GM12878 (cell line): ENCODE data around the gene MEIOB. TPM values are rescaled to one million over a fixed set of nuclear protein-coding genes. Genes with fewer than 3 reads are reported as not detected.

Experiments
- ATAC-seq: fragments of 200-7000 bp; cut with Tn5 transposase; 3 replicates; pipeline ENCODE4 v1.9.1; 2020; ENCODE audit warnings: mild to moderate bottlenecking, moderate library complexity
- BruUV-seq: library from RNA; stranded (reverse); fragments of 400-500 nt; replicated peaks from 2 replicates; lab custom pipeline; 2021; lab: Mats Ljungman, UMichigan
- CTCF ChIA-PET: fragments of 300-600 bp; sonication (Branson Sonifier 250); formaldehyde crosslinking; extraction: SDS; loops from one replicate; lab custom pipeline; 2021; ENCODE audit warnings: inconsistent platforms; lab: Yijun Ruan, JAX
- POLR2A ChIA-PET: fragments of 350-600 bp; formaldehyde crosslinking; extraction: SDS; loops from one replicate; lab custom pipeline; 2021; ENCODE audit warnings: inconsistent platforms; lab: Charles Lee
- RAD21 ChIA-PET: fragments of 300-600 bp; sonication (Branson Sonifier 250); formaldehyde crosslinking; loops from one replicate; lab custom pipeline; 2023; ENCODE audit warnings: antibody characterized with exemption; ENCODE audit not compliant: unreplicated experiment; lab: Charles Lee
- SMC1A ChIA-PET: fragments of 300-600 bp; sonication (Branson Sonifier 250); formaldehyde crosslinking; loops from one replicate; lab custom pipeline; 2023; ENCODE audit not compliant: unreplicated experiment, uncharacterized antibody; lab: Charles Lee
- DNase-seq: peaks from one replicate; pipeline ENCODE4 v3.0.0-alpha.2; 2011; ENCODE audit warnings: low read depth, low spot score
- FAIRE-seq: peaks from 3 replicates; lab custom pipeline; 2011; peaks lifted over from hg19 to GRCh38; lab: Jason Lieb, UNC
- H2AFZ ChIP-seq: 2 replicates; pipeline ENCODE4 v1.6.0; 2011; ENCODE audit warnings: low read depth, low read length, control low read depth; ENCODE audit not compliant: control insufficient read depth
- H3K27ac ChIP-seq: 2 replicates; pipeline ENCODE4 v1.5.1; 2011; ENCODE audit warnings: control low read depth; ENCODE audit not compliant: control insufficient read depth, insufficient read depth
- H3K27me3 ChIP-seq, 2 experiments: replicated peaks in 1 of 2; 2 replicates each; pipeline versions ENCODE4 v1.6.0 to v1.6.1; 2011; ENCODE audit warnings: low read length in 1 of 2; ENCODE audit not compliant: control insufficient read depth in 2 of 2, insufficient read depth in 2 of 2
- H3K36me3 ChIP-seq, 2 experiments: 2 replicates each; pipeline ENCODE4 v1.5.1; 2011; ENCODE audit warnings: low read length in 1 of 2; ENCODE audit not compliant: control insufficient read depth in 2 of 2, insufficient read depth in 2 of 2
- H3K4me1 ChIP-seq: 2 replicates; pipeline ENCODE4 v1.6.1; 2011; ENCODE audit warnings: mild to moderate bottlenecking, low read length, moderate library complexity, mixed read lengths; ENCODE audit not compliant: control insufficient read depth, insufficient read depth
- H3K4me2 ChIP-seq: 2 replicates; pipeline ENCODE4 v1.6.0; 2011; ENCODE audit warnings: control low read depth; ENCODE audit not compliant: control insufficient read depth, insufficient read depth
- H3K4me3 ChIP-seq: fragments of 200-600 bp; sonication (generic); 2 replicates; pipeline ENCODE4 v1.5.1; 2016
- H3K79me2 ChIP-seq: 2 replicates; pipeline ENCODE4 v1.6.0; 2011; ENCODE audit warnings: low read length; ENCODE audit not compliant: control insufficient read depth, insufficient read depth
- H3K9ac ChIP-seq: 2 replicates; pipeline ENCODE4 v1.8.0; 2011; ENCODE audit warnings: low read length, control low read depth, mixed read lengths; ENCODE audit not compliant: control insufficient read depth, insufficient read depth
- H3K9me3 ChIP-seq: replicated peaks from 3 replicates; pipeline ENCODE4 v1.5.1; 2011; ENCODE audit warnings: mild to moderate bottlenecking, low read length; ENCODE audit not compliant: control insufficient read depth, insufficient read depth
- H4K20me1 ChIP-seq: 2 replicates; pipeline ENCODE4 v1.6.0; 2011; ENCODE audit not compliant: control insufficient read depth, insufficient read depth
- MXI1 ChIP-seq: fragments of 150-350 bp; IDR thresholded peaks from 2 replicates; pipeline ENCODE4 v1.6.1; 2011; ENCODE audit warnings: low read depth, mild to moderate bottlenecking, inconsistent platforms, low read length, improper control_type of control experiment
- POLR2AphosphoS2 ChIP-seq: IDR thresholded peaks from 2 replicates; pipeline ENCODE4 v1.6.1; 2011; ENCODE audit warnings: low read depth, mild to moderate bottlenecking, low read length, improper control_type of control experiment, moderate library complexity
- SIN3A ChIP-seq: IDR thresholded peaks from 2 replicates; pipeline ENCODE4 v1.6.1; 2012; ENCODE audit warnings: low read depth, low read length, improper control_type of control experiment
- ZNF384 ChIP-seq: IDR thresholded peaks from 2 replicates; pipeline ENCODE4 v1.6.1; 2012; ENCODE audit warnings: low read depth, mild to moderate bottlenecking, low read length, improper control_type of control experiment, borderline replicate concordance
- WGBS: methylation state at CpG from one replicate; pipeline ENCODE4 v1.1.6; 2016; ENCODE audit warnings: low lambda C conversion rate; ENCODE audit not compliant: insufficient replicate concordance, insufficient coverage; ENCODE audit errors: missing lambda C conversion rate; 5-methylcytosine and 5-hydroxymethylcytosine counted together
- in situ Hi-C: fragments of 300-500 bp; cut with MboI; formaldehyde crosslinking; loops from 9 replicates; pipeline ENCODE4 v1.14.3; 2018; ENCODE audit warnings: mixed read lengths
- intact Hi-C: fragments of 100-400 bp; cut with micrococcal nuclease; formaldehyde crosslinking; loops from one replicate; pipeline ENCODE4 v1.14.2; 2022; ENCODE audit not compliant: unreplicated experiment
- polyA plus RNA-seq, 11 experiments: library from polyadenylated mRNA; depleted of rRNA in 4 of 11; unstranded in 6 of 11; stranded (reverse) in 5 of 11; fragments of >200 nt; fragmentation: Nextera tagmentation in 4 of 11; fragmentation: Illumina TruSeq in 1 of 11; extraction: Ambion mirVana in 4 of 11; extraction: Trizol in 1 of 11; gene quantifications; 1 replicate in 1 of 11; 2 replicates in 10 of 11; pipeline versions ENCODE4 v1.2.1 to v1.2.3, GENCODE V29; 2011 to 2016; ENCODE audit warnings: inconsistent platforms in 2 of 11, missing spikeins in 2 of 11, low read depth in 1 of 11
- total RNA-seq, 4 experiments: library from RNA; depleted of rRNA in 3 of 4; stranded (reverse); fragments of >200 nt in 3 of 4; fragmentation: Illumina TruSeq in 1 of 4; extraction: Trizol in 1 of 4; gene quantifications; 2 replicates each; pipeline versions ENCODE4 v1.2.1 to v1.2.3, GENCODE V29; 2013 to 2021
- TF ChIP-seq, protein P1 (sequence below): fragments of 450-650 bp; IDR thresholded peaks from 2 replicates; pipeline ENCODE4 v1.6.1; 2017; ENCODE audit warnings: mild to moderate bottlenecking, low read depth, inconsistent platforms; ENCODE audit not compliant: poor library complexity, severe bottlenecking

Gene MEIOB
- total and polyA plus RNA-seq, 10 of the 15 experiments (the other 5 are each of a cell fraction or from before 2014, with no cell fraction given): 0.04 to 0.26 (median 0.09) TPM; not detected in 5

DNA sequence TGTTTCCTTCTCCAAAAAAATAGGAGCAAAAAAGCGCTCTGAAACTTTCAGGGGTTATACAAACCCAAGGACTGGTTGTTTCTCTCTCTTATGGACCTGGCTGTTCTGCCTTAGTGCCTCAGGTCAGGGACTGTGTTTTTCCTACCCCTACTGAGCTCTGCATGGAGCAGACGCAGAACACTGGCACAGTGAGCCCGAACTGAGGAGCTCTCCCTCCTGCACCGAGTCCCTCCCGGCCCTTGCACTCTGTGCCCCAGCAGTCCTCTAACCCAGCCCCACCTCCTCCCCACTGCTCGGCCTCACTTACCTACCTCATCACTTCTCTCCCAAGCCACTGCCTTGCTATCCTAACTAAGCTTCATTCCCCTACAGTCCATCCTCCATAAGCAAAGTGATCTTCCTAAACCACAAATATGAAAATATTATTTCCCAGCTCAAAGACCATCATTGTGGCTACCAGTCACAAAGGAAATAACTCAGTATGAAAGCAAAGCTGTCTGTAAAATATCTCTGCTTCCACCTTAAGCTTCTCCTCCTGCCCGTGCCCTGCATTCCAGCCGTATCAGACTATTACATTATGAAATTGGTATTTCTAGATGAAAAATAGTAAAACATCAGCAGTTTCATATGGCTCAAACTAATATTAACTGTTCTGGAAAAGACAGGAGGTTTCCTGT, 13.6 kb downstream of the MEIOB start (continued):
- TF ChIP-seq POLR2AphosphoS2: no peak
- no peak for TF ChIP-seq SIN3A
- TF ChIP-seq MXI1: no peak
- no peak for TF ChIP-seq ZNF384

DNA sequence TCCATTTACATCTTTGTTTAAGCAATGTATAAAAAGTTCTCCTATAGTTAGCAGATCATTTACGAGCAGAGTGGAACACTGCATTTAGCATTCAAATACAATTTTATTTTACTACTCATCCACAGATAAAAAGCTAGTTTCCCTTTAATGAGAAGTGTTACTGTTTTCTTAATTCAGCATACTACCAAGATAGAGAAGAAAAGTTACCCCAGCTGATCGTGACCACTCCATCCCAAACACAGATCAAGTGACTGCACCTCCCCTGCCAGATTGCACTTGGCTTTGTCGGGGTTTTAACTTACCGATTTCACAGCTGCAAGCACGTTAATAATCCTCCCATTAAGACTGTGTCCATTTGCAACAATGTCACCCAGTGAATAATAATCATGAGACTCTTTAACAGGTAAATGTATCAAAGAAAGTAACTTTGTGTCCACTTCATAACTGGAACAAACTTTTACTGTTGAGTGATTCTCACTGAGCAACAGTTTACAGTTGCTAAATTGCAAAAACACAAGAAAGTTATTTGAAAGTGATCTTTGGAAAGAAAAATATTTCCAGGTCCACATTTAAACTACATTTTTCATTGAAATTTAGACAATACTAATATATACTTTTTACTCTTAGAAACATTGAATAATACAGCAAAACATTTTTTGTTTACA, 14.4 kb downstream of the MEIOB start:
- Histone ChIP-seq H3K27me3 (peaks cover 3 to 6% of the 10 kb centered on the region in 2 experiments; a peak in 3 of 4 replicates), H3K36me3 (no peaks in the 10 kb centered on the region), H2AFZ (no peak overlapping the region), H3K9me3 (no peaks in the 10 kb centered on the region), H3K4me3 (no peak overlapping the region), H4K20me1 (no peaks in the 10 kb centered on the region), H3K27ac (no peak overlapping the region), H3K79me2 (no peaks in the 10 kb centered on the region), H3K4me1 (no peaks in the 10 kb centered on the region), H3K4me2 (no peak overlapping the region), H3K9ac (no peak overlapping the region)
- in situ Hi-C loops (no loop called here), intact Hi-C loops (no loop called here)
- TF ChIP-seq, protein P1, sequence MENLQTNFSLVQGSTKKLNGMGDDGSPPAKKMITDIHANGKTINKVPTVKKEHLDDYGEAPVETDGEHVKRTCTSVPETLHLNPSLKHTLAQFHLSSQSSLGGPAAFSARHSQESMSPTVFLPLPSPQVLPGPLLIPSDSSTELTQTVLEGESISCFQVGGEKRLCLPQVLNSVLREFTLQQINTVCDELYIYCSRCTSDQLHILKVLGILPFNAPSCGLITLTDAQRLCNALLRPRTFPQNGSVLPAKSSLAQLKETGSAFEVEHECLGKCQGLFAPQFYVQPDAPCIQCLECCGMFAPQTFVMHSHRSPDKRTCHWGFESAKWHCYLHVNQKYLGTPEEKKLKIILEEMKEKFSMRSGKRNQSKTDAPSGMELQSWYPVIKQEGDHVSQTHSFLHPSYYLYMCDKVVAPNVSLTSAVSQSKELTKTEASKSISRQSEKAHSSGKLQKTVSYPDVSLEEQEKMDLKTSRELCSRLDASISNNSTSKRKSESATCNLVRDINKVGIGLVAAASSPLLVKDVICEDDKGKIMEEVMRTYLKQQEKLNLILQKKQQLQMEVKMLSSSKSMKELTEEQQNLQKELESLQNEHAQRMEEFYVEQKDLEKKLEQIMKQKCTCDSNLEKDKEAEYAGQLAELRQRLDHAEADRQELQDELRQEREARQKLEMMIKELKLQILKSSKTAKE: no peak
- WGBS: 39% methylated on average over 5 of the region's 5 CpGs
- FAIRE-seq: no peak
- CTCF ChIA-PET: interaction anchor here (1.1 to 1.4 kb wide), 3 partner anchors 11 to 147 kb away, joined by 3 read pairs; no protein-coding TSS in a partner anchor
- SMC1A ChIA-PET: no interaction called here
- ATAC-seq: no peak
- POLR2A ChIA-PET: interaction anchor here (0.7 to 0.8 kb wide), 2 partner anchors 77 to 283 kb away, joined by 3 read pairs; no protein-coding TSS in a partner anchor
- DNase-seq: no peak
- RAD21 ChIA-PET: no interaction called here
- no TSS peak for BruUV-seq
